ENCODE measurements around the gene TTC36. TPM values are rescaled to one million over a fixed set of nuclear protein-coding genes. Genes with fewer than 3 reads are reported as not detected.

Gene TTC36
- total and polyA plus RNA-seq, 2 of the 4 experiments (the other 2 are of a cell fraction), result not detected

DNA sequence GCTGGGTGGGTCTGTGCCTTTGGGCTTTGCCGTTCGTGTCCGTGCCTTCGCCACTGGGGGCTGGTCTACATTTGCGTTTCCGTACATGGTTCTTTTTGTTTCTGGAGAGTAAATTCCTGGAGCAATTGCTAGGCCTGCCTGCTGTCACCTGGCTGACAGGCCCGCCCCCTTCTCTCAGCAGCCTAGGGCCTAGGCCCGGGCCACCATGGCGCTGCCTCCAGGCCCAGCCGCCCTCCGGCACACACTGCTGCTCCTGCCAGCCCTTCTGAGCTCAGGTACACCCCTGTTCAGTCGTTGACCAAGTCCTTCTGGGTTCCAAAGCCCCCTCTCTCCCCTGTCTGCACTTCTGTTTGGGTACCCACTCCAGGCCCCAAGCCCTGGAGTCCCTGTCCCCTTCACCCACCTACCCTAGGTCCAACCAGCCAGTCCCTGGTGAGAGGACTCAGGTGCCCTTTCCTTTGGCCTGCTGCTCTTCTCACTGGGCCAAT lies 4.4 kb downstream of the TTC36 start:
- H3K27me3 ChIP-seq (ENCODE audit: control insufficient read depth, insufficient read depth, low read length), result no peaks in the 10 kb centered on the region
- peaks cover 0 to 24% of the 10 kb centered on the region in 2 experiments; a peak in 3 of 4 replicates for H3K79me1 ChIP-seq (ENCODE audit: low read depth in 1 of 2, low read length in 2 of 2)
- WGBS, 2 experiments (ENCODE audit: extremely low coverage in 2 of 2, insufficient read length in 1 of 2), result 23% methylated on average over 3 of the region's 12 CpGs; no CpG with 5 or more reads in 1 of the 2 experiments
- H4K8ac ChIP-seq (ENCODE audit: low read depth in 2 of 2, low read length in 2 of 2), result peak overlapping the region; percentile 34 to 83; a peak in 3 of 4 replicates
- peak overlapping the region; percentile 68 for H3K4ac ChIP-seq (ENCODE audit: low read depth, low read length)
- no peaks in the 10 kb centered on the region for H3K9me1 ChIP-seq (ENCODE audit: insufficient read depth, low read length)
- intact Hi-C loops (cut with micrococcal nuclease) (loop anchor here (2.0 kb wide), 1 partner anchor 35 kb away; no protein-coding TSS in a partner anchor), in situ Hi-C loops (cut with MboI; ENCODE audit: low sequenced_read_pairs) (no loop called here), dilution Hi-C loops (cut with HindIII; ENCODE audit: low sequenced_read_pairs, unreplicated experiment) (no loop called here)
- peak overlapping the region; percentile 79; the same call in 1 of the 2 replicates for H3K14ac ChIP-seq (replicated peaks; ENCODE audit: low read depth, low read length)
- peak overlapping the region; percentile 79 for H3K23ac ChIP-seq (ENCODE audit: low read depth, low read length)
- CTCF ChIA-PET, result no interaction called here
- H3K27ac ChIP-seq (ENCODE audit: insufficient read depth, low read length), result no peak overlapping the region; the same call in 1 of the 2 replicates
- BruUV-seq (replicated peaks), result no TSS peak
- no peak for TF ChIP-seq MAFK (IDR thresholded peaks at IDR 0.05; ENCODE audit: low read depth, low read length)
- TF ChIP-seq BHLHE40 (IDR thresholded peaks at IDR 0.05; ENCODE audit: low read depth, low read length), result no peak
- no peak for TF ChIP-seq RCOR1 (IDR thresholded peaks at IDR 0.05; ENCODE audit: insufficient replicate concordance, low read length)
- no peak for TF ChIP-seq POLR2A (IDR thresholded peaks at IDR 0.05; ENCODE audit: low read depth, low read length)
- TF ChIP-seq NFE2L2 (IDR thresholded peaks at IDR 0.05; ENCODE audit: low read depth, low read length), result no peak
- TF ChIP-seq SMC3 (IDR thresholded peaks at IDR 0.05; ENCODE audit: low read depth, low read length), result no peak
- H2BK120ac ChIP-seq (ENCODE audit: low read depth, low read length), result no peak overlapping the region
- 0 out of 2 replicates have a peak overlapping the region, but pooled peaks have one; percentile 12 for H4K5ac ChIP-seq (ENCODE audit: low read depth, low read length)
- peak overlapping the region; percentile 13; the same call in 1 of the 2 replicates for H4K91ac ChIP-seq (ENCODE audit: insufficient read depth, low read depth, low read length)
- peak overlapping the region; percentile 28 for H2AK9ac ChIP-seq (replicated peaks; ENCODE audit: low read depth, low read length, poor library complexity)
- H3K56ac ChIP-seq (ENCODE audit: extremely low read depth, insufficient read depth, low read length), result no peak overlapping the region
- POLR2A ChIA-PET (ENCODE audit: unreplicated experiment), result no interaction called here
- H2BK5ac ChIP-seq (ENCODE audit: low read depth, low read length, poor library complexity, severe bottlenecking), result no peak overlapping the region
- no peaks in the 10 kb centered on the region for H3K9me3 ChIP-seq (ENCODE audit: control insufficient read depth, insufficient read depth, low read length)
- H3K9ac ChIP-seq (ENCODE audit: low read depth, low read length), result peak overlapping the region; percentile 91
- no peak overlapping the region for H2BK20ac ChIP-seq (ENCODE audit: low read depth, low read length)
- peak overlapping the region; percentile 92 for H3K4me3 ChIP-seq (ENCODE audit: insufficient read depth, low read depth, low read length)
- ATAC-seq (ENCODE audit: low read depth) (no peak), DNase-seq (no peak)
- H2AK5ac ChIP-seq (ENCODE audit: low read depth, low read length), result peak overlapping the region; percentile 53
- H2BK15ac ChIP-seq (ENCODE audit: low read depth, low read length), result no peak overlapping the region
- H3K18ac ChIP-seq (ENCODE audit: low read depth, low read length), result no peak overlapping the region
- H3K4me2 ChIP-seq (ENCODE audit: low read depth, low read length), result peak overlapping the region; percentile 100
- H3K36me3 ChIP-seq (ENCODE audit: control insufficient read depth, insufficient read depth, low read length), result peaks cover 3% of the 10 kb centered on the region
- H3K4me1 ChIP-seq (ENCODE audit: control insufficient read depth, insufficient read depth, low read length), result peaks cover 2% of the 10 kb centered on the region; the same call in 1 of the 2 replicates
- H4K20me1 ChIP-seq (ENCODE audit: insufficient read depth, low read length), result no peaks in the 10 kb centered on the region
- peak overlapping the region; percentile 98 for H2AFZ ChIP-seq (replicated peaks; ENCODE audit: low read length, poor library complexity)

Data from IMR-90 (cell line).